ENCODE results near the gene EZR. TPM values are rescaled to one million over a fixed set of nuclear protein-coding genes. Genes with fewer than 3 reads are reported as not detected.

Gene EZR
- total RNA-seq, 1 experiment from 2014 or later: 263 TPM

- ChIA-PET POLR2A (interaction anchor here (0.6 kb wide), 1 partner anchor 160 kb away, joined by 9 read pairs; no protein-coding TSS in a partner anchor), CTCF (no interaction called here)
- no peaks in the 10 kb centered on the region for H3K27me3 ChIP-seq (ENCODE audit: control insufficient read depth, insufficient read depth, low read length)
- in situ Hi-C loops (cut with HindIII; ENCODE audit: low pct_unique_long_range_greater_than_20kb, low sequenced_read_pairs): no loop called here
- H3K36me3 ChIP-seq (ENCODE audit: control insufficient read depth, insufficient read depth, low read length): no peaks in the 10 kb centered on the region
- intact Hi-C loops (cut with micrococcal nuclease; ENCODE audit: unreplicated experiment): no loop called here
- BruUV-seq (replicated peaks): no TSS peak
- no peaks in the 10 kb centered on the region for H3K4me1 ChIP-seq (ENCODE audit: control insufficient read depth, insufficient read depth, low read length)
- no peak overlapping the region for H3K27ac ChIP-seq (ENCODE audit: low read length)
- DNase-seq (ENCODE audit: low read depth, low spot score): no peak
- no peak overlapping the region for H3K4me3 ChIP-seq (ENCODE audit: low read depth in 2 of 2, low read length in 2 of 2)
- no peak for TF ChIP-seq SIN3A (IDR thresholded peaks at IDR 0.05; ENCODE audit: borderline replicate concordance, insufficient read depth, low read depth, low read length)
- TF ChIP-seq TCF7L2 (IDR thresholded peaks at IDR 0.05; ENCODE audit: low read depth, low read length): no peak
- TF ChIP-seq POLR2AphosphoS5 (IDR thresholded peaks at IDR 0.05; ENCODE audit: low read depth, low read length): no peak
- TF ChIP-seq, protein P1, sequence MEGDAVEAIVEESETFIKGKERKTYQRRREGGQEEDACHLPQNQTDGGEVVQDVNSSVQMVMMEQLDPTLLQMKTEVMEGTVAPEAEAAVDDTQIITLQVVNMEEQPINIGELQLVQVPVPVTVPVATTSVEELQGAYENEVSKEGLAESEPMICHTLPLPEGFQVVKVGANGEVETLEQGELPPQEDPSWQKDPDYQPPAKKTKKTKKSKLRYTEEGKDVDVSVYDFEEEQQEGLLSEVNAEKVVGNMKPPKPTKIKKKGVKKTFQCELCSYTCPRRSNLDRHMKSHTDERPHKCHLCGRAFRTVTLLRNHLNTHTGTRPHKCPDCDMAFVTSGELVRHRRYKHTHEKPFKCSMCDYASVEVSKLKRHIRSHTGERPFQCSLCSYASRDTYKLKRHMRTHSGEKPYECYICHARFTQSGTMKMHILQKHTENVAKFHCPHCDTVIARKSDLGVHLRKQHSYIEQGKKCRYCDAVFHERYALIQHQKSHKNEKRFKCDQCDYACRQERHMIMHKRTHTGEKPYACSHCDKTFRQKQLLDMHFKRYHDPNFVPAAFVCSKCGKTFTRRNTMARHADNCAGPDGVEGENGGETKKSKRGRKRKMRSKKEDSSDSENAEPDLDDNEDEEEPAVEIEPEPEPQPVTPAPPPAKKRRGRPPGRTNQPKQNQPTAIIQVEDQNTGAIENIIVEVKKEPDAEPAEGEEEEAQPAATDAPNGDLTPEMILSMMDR (IDR thresholded peaks at IDR 0.05): no peak
- TF ChIP-seq, protein P2, sequence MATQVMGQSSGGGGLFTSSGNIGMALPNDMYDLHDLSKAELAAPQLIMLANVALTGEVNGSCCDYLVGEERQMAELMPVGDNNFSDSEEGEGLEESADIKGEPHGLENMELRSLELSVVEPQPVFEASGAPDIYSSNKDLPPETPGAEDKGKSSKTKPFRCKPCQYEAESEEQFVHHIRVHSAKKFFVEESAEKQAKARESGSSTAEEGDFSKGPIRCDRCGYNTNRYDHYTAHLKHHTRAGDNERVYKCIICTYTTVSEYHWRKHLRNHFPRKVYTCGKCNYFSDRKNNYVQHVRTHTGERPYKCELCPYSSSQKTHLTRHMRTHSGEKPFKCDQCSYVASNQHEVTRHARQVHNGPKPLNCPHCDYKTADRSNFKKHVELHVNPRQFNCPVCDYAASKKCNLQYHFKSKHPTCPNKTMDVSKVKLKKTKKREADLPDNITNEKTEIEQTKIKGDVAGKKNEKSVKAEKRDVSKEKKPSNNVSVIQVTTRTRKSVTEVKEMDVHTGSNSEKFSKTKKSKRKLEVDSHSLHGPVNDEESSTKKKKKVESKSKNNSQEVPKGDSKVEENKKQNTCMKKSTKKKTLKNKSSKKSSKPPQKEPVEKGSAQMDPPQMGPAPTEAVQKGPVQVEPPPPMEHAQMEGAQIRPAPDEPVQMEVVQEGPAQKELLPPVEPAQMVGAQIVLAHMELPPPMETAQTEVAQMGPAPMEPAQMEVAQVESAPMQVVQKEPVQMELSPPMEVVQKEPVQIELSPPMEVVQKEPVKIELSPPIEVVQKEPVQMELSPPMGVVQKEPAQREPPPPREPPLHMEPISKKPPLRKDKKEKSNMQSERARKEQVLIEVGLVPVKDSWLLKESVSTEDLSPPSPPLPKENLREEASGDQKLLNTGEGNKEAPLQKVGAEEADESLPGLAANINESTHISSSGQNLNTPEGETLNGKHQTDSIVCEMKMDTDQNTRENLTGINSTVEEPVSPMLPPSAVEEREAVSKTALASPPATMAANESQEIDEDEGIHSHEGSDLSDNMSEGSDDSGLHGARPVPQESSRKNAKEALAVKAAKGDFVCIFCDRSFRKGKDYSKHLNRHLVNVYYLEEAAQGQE (IDR thresholded peaks at IDR 0.05; ENCODE audit: insufficient read depth in 1 of 2, low read depth in 2 of 2, low read length in 1 of 2): no peak
- no peaks in the 10 kb centered on the region for H3K9me3 ChIP-seq (ENCODE audit: control insufficient read depth, insufficient read depth, low read depth, low read length)
- no peak for ATAC-seq
Observed at GRCh38 chr6:158758941-158759479, 60.2 kb downstream of the EZR start.

- ChIA-PET CTCF (no interaction called here), POLR2A (interaction anchor here (0.6 kb wide), 1 partner anchor 160 kb away, joined by 9 read pairs; no protein-coding TSS in a partner anchor)
- in situ Hi-C loops (cut with HindIII; ENCODE audit: low pct_unique_long_range_greater_than_20kb, low sequenced_read_pairs): no loop called here
- intact Hi-C loops (cut with micrococcal nuclease; ENCODE audit: unreplicated experiment): no loop called here
- no peaks in the 10 kb centered on the region for H3K36me3 ChIP-seq (ENCODE audit: control insufficient read depth, insufficient read depth, low read length)
- no peaks in the 10 kb centered on the region for H3K27me3 ChIP-seq (ENCODE audit: control insufficient read depth, insufficient read depth, low read length)
- H3K27ac ChIP-seq (ENCODE audit: low read length): no peak overlapping the region
- BruUV-seq (replicated peaks): no TSS peak
- H3K4me3 ChIP-seq (ENCODE audit: low read depth in 2 of 2, low read length in 2 of 2): no peak overlapping the region
- H3K9me3 ChIP-seq (ENCODE audit: control insufficient read depth, insufficient read depth, low read depth, low read length): no peaks in the 10 kb centered on the region
- TF ChIP-seq TCF7L2 (IDR thresholded peaks at IDR 0.05; ENCODE audit: low read depth, low read length): no peak
- TF ChIP-seq SIN3A (IDR thresholded peaks at IDR 0.05; ENCODE audit: borderline replicate concordance, insufficient read depth, low read depth, low read length): no peak
- no peak for TF ChIP-seq POLR2AphosphoS5 (IDR thresholded peaks at IDR 0.05; ENCODE audit: low read depth, low read length)
- TF ChIP-seq, protein P1 (IDR thresholded peaks at IDR 0.05): no peak
- TF ChIP-seq, protein P2 (IDR thresholded peaks at IDR 0.05; ENCODE audit: insufficient read depth in 1 of 2, low read depth in 2 of 2, low read length in 1 of 2): no peak
- H3K4me1 ChIP-seq (ENCODE audit: control insufficient read depth, insufficient read depth, low read length): no peaks in the 10 kb centered on the region
- ATAC-seq (no peak), DNase-seq (ENCODE audit: low read depth, low spot score) (no peak)
Observed at GRCh38 chr6:158758451-158758860, 60.7 kb downstream of the EZR start.
